Activated CD4-positive, alpha-beta T cell treated with anti-CD3 and anti-CD28 coated beads for 36 hours (primary cell): Measurements from ENCODE around the gene HMX2. TPM values are rescaled to one million over a fixed set of nuclear protein-coding genes. Genes with fewer than 3 reads are reported as not detected.

ENCODE experiments used
- ATAC-seq: fragments of 200-7000 bp; cut with Tn5 transposase; one replicate; pipeline ENCODE4 v1.10.0; 2021; ENCODE audit warnings: mild to moderate bottlenecking, moderate library complexity
- CTCF ChIA-PET: fragments of 350-600 bp; sonication (Branson Sonifier 250); formaldehyde crosslinking; loops from one replicate; lab custom pipeline; 2021; ENCODE audit warnings: antibody characterized with exemption; lab: Charles Lee
- POLR2A ChIA-PET: fragments of 350-600 bp; sonication (Branson Sonifier 250); formaldehyde crosslinking; loops from one replicate; lab custom pipeline; 2021; ENCODE audit warnings: antibody characterized with exemption, inconsistent platforms; lab: Charles Lee
- DNase-seq: peaks from one replicate; pipeline ENCODE4 v3.0.0-alpha.2; 2020
- H3K27ac Mint-ChIP-seq: one replicate; pipeline ENCODE4 v1.8.0; 2021; ENCODE audit warnings: mixed read lengths
- H3K27me3 Mint-ChIP-seq: one replicate; pipeline ENCODE4 v1.8.0; 2021; ENCODE audit warnings: mixed read lengths
- H3K36me3 Mint-ChIP-seq: one replicate; pipeline ENCODE4 v1.8.0; 2021; ENCODE audit warnings: low read depth, mixed read lengths
- H3K4me1 Mint-ChIP-seq: one replicate; pipeline ENCODE4 v1.8.0; 2021; ENCODE audit warnings: mixed read lengths
- H3K4me3 Mint-ChIP-seq: one replicate; pipeline ENCODE4 v1.8.0; 2021; ENCODE audit warnings: mild to moderate bottlenecking, moderate library complexity, mixed read lengths
- H3K9me3 Mint-ChIP-seq: one replicate; pipeline ENCODE4 v1.8.0; 2021; ENCODE audit warnings: low read depth, mixed read lengths
- intact Hi-C, 2 experiments: fragments of 100-400 bp; cut with DNase I in 1 of 2; cut with micrococcal nuclease in 1 of 2; formaldehyde crosslinking; loops; one replicate each; pipeline versions ENCODE4 v1.14.2 to v1.15.1; 2022 to 2024; cut with DNase I, micrococcal nuclease
- total RNA-seq, 2 experiments: library from RNA; stranded (reverse); gene quantifications; one replicate each; pipeline ENCODE4 v1.2.3, GENCODE V29; 2021

Gene HMX2
- total RNA-seq, 2 experiments from 2014 or later: 0.18 to 0.28 TPM

GRCh38 chr10:123146013-123146893 is 1.7 kb upstream of the HMX2 start:
- peak overlapping the region; percentile 14 for H3K4me3 Mint-ChIP-seq
- peaks cover 66% of the 10 kb centered on the region for H3K27me3 Mint-ChIP-seq
- CTCF ChIA-PET: interaction anchor here (0.7 to 2.5 kb wide), 3 partner anchors 8 to 12 kb away, joined by 3 to 10 read pairs (median 7); partner anchors contain the start of gene BUB3
- H3K27ac Mint-ChIP-seq: no peak overlapping the region
- ATAC-seq: no peak
- DNase-seq: no peak
- intact Hi-C loops: loop anchor here in 1 of 2 experiments (1.0 to 10.0 kb wide), 2 partner anchors 9 to 1299 kb away; no protein-coding TSS in a partner anchor
- H3K4me1 Mint-ChIP-seq: peaks cover 61% of the 10 kb centered on the region
- POLR2A ChIA-PET: interaction anchor here (1.4 kb wide), 1 partner anchor 8 kb away, joined by 4 read pairs; the partner anchor contains the start of gene BUB3
- H3K9me3 Mint-ChIP-seq: no peaks in the 10 kb centered on the region
- H3K36me3 Mint-ChIP-seq: peaks cover 2% of the 10 kb centered on the region

GRCh38 chr10:123146894-123147634 is 872 bp upstream of the HMX2 start:
- H3K4me1 Mint-ChIP-seq: peaks cover 67% of the 10 kb centered on the region
- H3K27me3 Mint-ChIP-seq: peaks cover 60% of the 10 kb centered on the region

GRCh38 chr10:123148414-123149161 is 652 bp downstream of the HMX2 start:
- CTCF ChIA-PET: interaction anchor here (1.2 to 2.8 kb wide), 3 partner anchors 8 to 15 kb away, joined by 6 to 10 read pairs (median 8); no protein-coding TSS in a partner anchor
- DNase-seq: no peak
- peak overlapping the region; percentile 60 for H3K4me3 Mint-ChIP-seq
- POLR2A ChIA-PET: interaction anchor here (0.6 kb wide), 1 partner anchor 11 kb away, joined by 3 read pairs; no protein-coding TSS in a partner anchor
- no peak for ATAC-seq
- no peak overlapping the region for H3K27ac Mint-ChIP-seq
- peaks cover 2% of the 10 kb centered on the region for H3K36me3 Mint-ChIP-seq
- H3K4me1 Mint-ChIP-seq: peaks cover 68% of the 10 kb centered on the region
- peaks cover 47% of the 10 kb centered on the region for H3K27me3 Mint-ChIP-seq
- H3K9me3 Mint-ChIP-seq: no peaks in the 10 kb centered on the region
- intact Hi-C loops: loop anchor here (1.0 to 10.0 kb wide), 3 partner anchors 14 to 1296 kb away; partner anchors contain the start of gene HMX3 (in 1 of the 2)

More at GRCh38 chr10:123146894-123147634, 872 bp upstream of the HMX2 start:
- peaks cover 2% of the 10 kb centered on the region for H3K36me3 Mint-ChIP-seq
- intact Hi-C loops: loop anchor here in 1 of 2 experiments (1.0 to 10.0 kb wide), 2 partner anchors 10 to 1298 kb away; no protein-coding TSS in a partner anchor
- CTCF ChIA-PET: interaction anchor here (0.6 to 2.5 kb wide), 2 partner anchors 13 to 14 kb away, joined by 3 to 10 read pairs; no protein-coding TSS in a partner anchor
- no peak for ATAC-seq
- no peak for DNase-seq
- no peak overlapping the region for H3K27ac Mint-ChIP-seq
- H3K9me3 Mint-ChIP-seq: no peaks in the 10 kb centered on the region
- POLR2A ChIA-PET: no interaction called here
- no peak overlapping the region for H3K4me3 Mint-ChIP-seq

GRCh38 chr10:123149162-123149567 is 1.2 kb downstream of the HMX2 start:
- Mint-ChIP-seq H3K4me3 (peak overlapping the region; percentile 60), H3K9me3 (no peaks in the 10 kb centered on the region), H3K36me3 (peaks cover 2% of the 10 kb centered on the region), H3K4me1 (peaks cover 66% of the 10 kb centered on the region), H3K27me3 (peaks cover 41% of the 10 kb centered on the region), H3K27ac (no peak overlapping the region)
- intact Hi-C loops: loop anchor here (2.0 to 10.0 kb wide), 2 partner anchors 14 to 1296 kb away; partner anchors contain the start of gene HMX3 (in 1 of the 2)
- POLR2A ChIA-PET: interaction anchor here (0.6 kb wide), 1 partner anchor 10 kb away, joined by 3 read pairs; no protein-coding TSS in a partner anchor
- DNase-seq (no peak), ATAC-seq (no peak)
- CTCF ChIA-PET: interaction anchor here (0.7 to 2.8 kb wide), 5 partner anchors 9 to 171 kb away, joined by 3 to 10 read pairs (median 6); no protein-coding TSS in a partner anchor

GRCh38 chr10:123149568-123150270 is 1.8 kb downstream of the HMX2 start:
- peaks cover 36% of the 10 kb centered on the region for H3K27me3 Mint-ChIP-seq
- no peak for ATAC-seq
- peak; percentile 74 for DNase-seq
- peak overlapping the region; percentile 60 for H3K4me3 Mint-ChIP-seq
- no peak overlapping the region for H3K27ac Mint-ChIP-seq
- ChIA-PET POLR2A (interaction anchor here (0.9 kb wide), 1 partner anchor 17 kb away, joined by 3 read pairs; no protein-coding TSS in a partner anchor), CTCF (interaction anchor here (0.7 to 2.8 kb wide), 5 partner anchors 10 to 170 kb away, joined by 3 to 10 read pairs (median 6); no protein-coding TSS in a partner anchor)
- no peaks in the 10 kb centered on the region for H3K9me3 Mint-ChIP-seq
- peaks cover 4% of the 10 kb centered on the region for H3K36me3 Mint-ChIP-seq
- H3K4me1 Mint-ChIP-seq: peaks cover 62% of the 10 kb centered on the region
- intact Hi-C loops: loop anchor here (2.0 to 10.0 kb wide), 10 partner anchors 15 to 1768 kb away; partner anchors contain the start of genes ATE1 (in 1 of the 2), C10orf88 (in 1 of the 2), EEF1AKMT2 (in 1 of the 2) and HMX3 (in 1 of the 2)

- H3K36me3 Mint-ChIP-seq: peaks cover 11% of the 10 kb centered on the region
- peaks cover 57% of the 10 kb centered on the region for H3K4me1 Mint-ChIP-seq
- ChIA-PET POLR2A (interaction anchor here (0.9 kb wide), 1 partner anchor 17 kb away, joined by 3 read pairs; no protein-coding TSS in a partner anchor), CTCF (interaction anchor here (0.7 to 2.8 kb wide), 7 partner anchors 10 to 408 kb away, joined by 4 to 10 read pairs (median 6); no protein-coding TSS in a partner anchor)
- DNase-seq (no peak), ATAC-seq (no peak)
- H3K4me3 Mint-ChIP-seq: peak overlapping the region; percentile 60
- intact Hi-C loops: loop anchor here (5.0 to 10.0 kb wide), 8 partner anchors 137 to 1767 kb away; partner anchors contain the start of genes ATE1 (in 1 of the 2), C10orf88 (in 1 of the 2), EEF1AKMT2 (in 1 of the 2) and NSMCE4A (in 1 of the 2)
- H3K27me3 Mint-ChIP-seq: peaks cover 28% of the 10 kb centered on the region
- no peaks in the 10 kb centered on the region for H3K9me3 Mint-ChIP-seq
- peak overlapping the region; percentile 31 for H3K27ac Mint-ChIP-seq
Measured at GRCh38 chr10:123150271-123150985, 2.5 kb downstream of the HMX2 start.

- DNase-seq: peak; percentile 65
- no peak for ATAC-seq
- H3K36me3 Mint-ChIP-seq: peaks cover 17% of the 10 kb centered on the region
- H3K4me3 Mint-ChIP-seq: peak overlapping the region; percentile 60
- H3K27ac Mint-ChIP-seq: peak overlapping the region; percentile 60
- ChIA-PET CTCF (interaction anchor here (0.7 to 2.8 kb wide), 5 partner anchors 11 to 407 kb away, joined by 3 to 10 read pairs (median 4); no protein-coding TSS in a partner anchor), POLR2A (no interaction called here)
- H3K27me3 Mint-ChIP-seq: peaks cover 22% of the 10 kb centered on the region
- peaks cover under 1% of the 10 kb centered on the region for H3K9me3 Mint-ChIP-seq
- intact Hi-C loops: loop anchor here (5.0 to 10.0 kb wide), 8 partner anchors 136 to 1766 kb away; partner anchors contain the start of genes ATE1 (in 1 of the 2), C10orf88 (in 1 of the 2), EEF1AKMT2 (in 1 of the 2) and NSMCE4A (in 1 of the 2)
- H3K4me1 Mint-ChIP-seq: peaks cover 56% of the 10 kb centered on the region
Measured at GRCh38 chr10:123150986-123151736, 3.2 kb downstream of the HMX2 start.

GRCh38 chr10:123151737-123152135 is 3.8 kb downstream of the HMX2 start:
- intact Hi-C loops: loop anchor here (5.0 to 10.0 kb wide), 8 partner anchors 136 to 1766 kb away; partner anchors contain the start of genes ATE1 (in 1 of the 2), C10orf88 (in 1 of the 2), EEF1AKMT2 (in 1 of the 2) and NSMCE4A (in 1 of the 2)
- CTCF ChIA-PET: interaction anchor here (0.7 to 2.8 kb wide), 4 partner anchors 12 to 279 kb away, joined by 3 to 10 read pairs (median 8); no protein-coding TSS in a partner anchor
- POLR2A ChIA-PET: no interaction called here
- peaks cover 4% of the 10 kb centered on the region for H3K9me3 Mint-ChIP-seq
- H3K27ac Mint-ChIP-seq: peak overlapping the region; percentile 27
- H3K27me3 Mint-ChIP-seq: peaks cover 20% of the 10 kb centered on the region
- peak overlapping the region; percentile 60 for H3K4me3 Mint-ChIP-seq
- peaks cover 60% of the 10 kb centered on the region for H3K4me1 Mint-ChIP-seq
- ATAC-seq (no peak), DNase-seq (no peak)
- peaks cover 22% of the 10 kb centered on the region for H3K36me3 Mint-ChIP-seq
